Measurements from ENCODE around the gene BLMH. TPM values are rescaled to one million over a fixed set of nuclear protein-coding genes. Genes with fewer than 3 reads are reported as not detected.

Gene BLMH
- polyA plus RNA-seq, 1 donor, result 36.7 TPM

GRCh38 chr17:30229012-30229411, 62.7 kb downstream of the BLMH start:
- DNase-seq (ENCODE audit: low read depth), result no peak

GRCh38 chr17:30228011-30228410, 63.7 kb downstream of the BLMH start:
- DNase-seq (ENCODE audit: low read depth), result no peak

- DNase-seq (ENCODE audit: low read depth), result no peak
Measured at GRCh38 chr17:30226878-30227277, 64.9 kb downstream of the BLMH start.

GRCh38 chr17:30225919-30226553, 65.7 kb downstream of the BLMH start:
- DNase-seq (ENCODE audit: low read depth), result no peak

- DNase-seq (ENCODE audit: low read depth), result no peak
Measured at GRCh38 chr17:30225112-30225511, 66.6 kb downstream of the BLMH start.

GRCh38 chr17:30224419-30224960, 67.3 kb downstream of the BLMH start:
- DNase-seq (ENCODE audit: low read depth), result no peak

- no peak for DNase-seq (ENCODE audit: low read depth)
Measured at GRCh38 chr17:30222721-30223175, 69.0 kb downstream of the BLMH start.

GRCh38 chr17:30222251-30222650, 69.5 kb downstream of the BLMH start:
- DNase-seq (ENCODE audit: low read depth), result no peak

GRCh38 chr17:30221346-30221745, 70.4 kb downstream of the BLMH start:
- no peak for DNase-seq (ENCODE audit: low read depth)

GRCh38 chr17:30220414-30220813, 71.3 kb downstream of the BLMH start:
- no peak for DNase-seq (ENCODE audit: low read depth)

- no peak for DNase-seq (ENCODE audit: low read depth)
Measured at GRCh38 chr17:30219833-30220232, 71.9 kb downstream of the BLMH start.

GRCh38 chr17:30219315-30219714, 72.4 kb downstream of the BLMH start:
- no peak for DNase-seq (ENCODE audit: low read depth)

GRCh38 chr17:30218799-30219198, 72.9 kb downstream of the BLMH start:
- no peak for DNase-seq (ENCODE audit: low read depth)

GRCh38 chr17:30217746-30218245, 73.9 kb downstream of the BLMH start:
- no peak for DNase-seq (ENCODE audit: low read depth)

GRCh38 chr17:30217054-30217453, 74.7 kb downstream of the BLMH start:
- DNase-seq (ENCODE audit: low read depth), result no peak

GRCh38 chr17:30212750-30213149, 79.0 kb downstream of the BLMH start:
- DNase-seq (ENCODE audit: low read depth), result no peak

GRCh38 chr17:30211371-30211770, 80.4 kb downstream of the BLMH start:
- no peak for DNase-seq (ENCODE audit: low read depth)

GRCh38 chr17:30210901-30211300, 80.8 kb downstream of the BLMH start:
- no peak for DNase-seq (ENCODE audit: low read depth)

- DNase-seq (ENCODE audit: low read depth), result no peak
Measured at GRCh38 chr17:30210366-30210765, 81.4 kb downstream of the BLMH start.

GRCh38 chr17:30209930-30210329, 81.8 kb downstream of the BLMH start:
- no peak for DNase-seq (ENCODE audit: low read depth)

GRCh38 chr17:30208214-30208613, 83.5 kb downstream of the BLMH start:
- no peak for DNase-seq (ENCODE audit: low read depth)

GRCh38 chr17:30207655-30208054, 84.1 kb downstream of the BLMH start:
- DNase-seq (ENCODE audit: low read depth), result no peak

GRCh38 chr17:30203471-30203981, 88.2 kb downstream of the BLMH start:
- no peak for DNase-seq (ENCODE audit: low read depth)
